Activated T-cell treated with anti-CD3 and anti-CD28 coated beads, Interleukin-2, amount 50 U/mL, for 4 hours (primary cell): ENCODE data around the gene TUBGCP2. TPM values are rescaled to one million over a fixed set of nuclear protein-coding genes. Genes with fewer than 3 reads are reported as not detected.

Experiments
- ATAC-seq, 2 donors: fragments of 200-7000 bp; cut with Tn5 transposase; one replicate each; pipeline ENCODE4 v1.10.0; 2021
- DNase-seq: peaks from one replicate; pipeline ENCODE4 v3.0.0-alpha.2; 2020
- H3K27me3 Mint-ChIP-seq: one replicate; pipeline ENCODE4 v1.8.0; 2021; ENCODE audit warnings: low read depth, mixed read lengths
- H3K36me3 Mint-ChIP-seq: one replicate; pipeline ENCODE4 v1.8.0; 2022; ENCODE audit warnings: mixed read lengths; ENCODE audit not compliant: insufficient read depth
- H3K4me1 Mint-ChIP-seq: one replicate; pipeline ENCODE4 v1.8.0; 2021; ENCODE audit warnings: low read depth, mixed read lengths
- H3K4me3 Mint-ChIP-seq: one replicate; pipeline ENCODE4 v1.8.0; 2021; ENCODE audit warnings: mild to moderate bottlenecking, moderate library complexity, mixed read lengths
- H3K9me3 Mint-ChIP-seq: one replicate; pipeline ENCODE4 v1.8.0; 2021; ENCODE audit warnings: mixed read lengths
- total RNA-seq, 3 donors: library from RNA; stranded (reverse); gene quantifications; one replicate each; pipeline ENCODE4 v1.2.1, GENCODE V29; 2021

Gene TUBGCP2
- total RNA-seq, 3 donors from 2014 or later, result 59.6 to 67.9 (median 62.6) TPM

- Mint-ChIP-seq H3K4me3 (no peak within 1 kb of the TSS), H3K27me3 (peaks cover 74% of the 10 kb centered on the region), H3K4me1 (peaks cover 23% of the 10 kb centered on the region), H3K9me3 (no peaks in the 10 kb centered on the region), H3K36me3 (no peaks in the 10 kb centered on the region)
- peak in 1 of 2 donors; percentile 4 for ATAC-seq
- no peak for DNase-seq
Observed at GRCh38 chr10:133230044-133230361, 78.7 kb downstream of the TUBGCP2 start, which contains the start of gene UTF1. TSS of gene UTF1 (plus strand) at chr10:133230217. CDS start at chr10:133230289, 72 bp downstream.

GRCh38 chr10:133229265-133230043 lies 79.2 kb downstream of the TUBGCP2 start:
- no peaks in the 10 kb centered on the region for H3K9me3 Mint-ChIP-seq
- no peaks in the 10 kb centered on the region for H3K36me3 Mint-ChIP-seq
- peaks cover 20% of the 10 kb centered on the region for H3K4me1 Mint-ChIP-seq
- ATAC-seq (peak in 1 of 2 donors; percentile 13), DNase-seq (no peak)
- no peak overlapping the region for H3K4me3 Mint-ChIP-seq
- peaks cover 71% of the 10 kb centered on the region for H3K27me3 Mint-ChIP-seq

Other genes with a start within 250 kb of the TUBGCP2 start
- not detected for gene ADGRA1, start 220.9 kb downstream of the TUBGCP2 start, total RNA-seq
- under 1 TPM in 1 of 3 donors, not detected in 2; 0.05 TPM for gene KNDC1, start 148.7 kb downstream of the TUBGCP2 start, total RNA-seq
- under 1 TPM in 1 of 3 donors, not detected in 2; 0.25 TPM for gene UTF1, start 78.7 kb downstream of the TUBGCP2 start, total RNA-seq
- not detected for gene VENTX, start 71.0 kb downstream of the TUBGCP2 start, total RNA-seq
- 10 to 100 TPM; 62.8 to 72.7 (median 70.7) TPM for gene ADAM8, start 32.0 kb downstream of the TUBGCP2 start, total RNA-seq
- 100 to 1,000 TPM in 1 of 3 donors, 10 to 100 TPM in 2; 84.4 to 117 (median 97.3) TPM for gene ZNF511, start within 50 bp of the TUBGCP2 start, total RNA-seq
- gene CALY, start 28.0 kb upstream of the TUBGCP2 start, total RNA-seq, result not detected
- not detected for gene PRAP1, start 38.5 kb upstream of the TUBGCP2 start, total RNA-seq
- gene FUOM, start 49.1 kb upstream of the TUBGCP2 start, total RNA-seq, result 10 to 100 TPM; 40.7 to 47.4 (median 46.6) TPM
- gene ECHS1, start 64.5 kb upstream of the TUBGCP2 start, total RNA-seq, result 10 to 100 TPM; 53.1 to 55.6 (median 53.9) TPM
- gene PAOX, start 70.4 kb upstream of the TUBGCP2 start, total RNA-seq, result 1 to 10 TPM; 2.6 to 3.2 (median 2.9) TPM
- 10 to 100 TPM; 60.3 to 68.1 (median 67.1) TPM for gene MTG1, start 85.3 kb upstream of the TUBGCP2 start, total RNA-seq
- not detected for gene SPRN, start 115.8 kb upstream of the TUBGCP2 start, total RNA-seq
- gene SCART1, start 145.1 kb upstream of the TUBGCP2 start, total RNA-seq, result 1 to 10 TPM; 1.1 to 1.8 (median 1.8) TPM
- gene CYP2E1, start 218.5 kb upstream of the TUBGCP2 start, total RNA-seq, result 1 to 10 TPM in 2 of 3 donors, under 1 TPM in 1; 0.69 to 1.1 (median 1.0) TPM